PFSK-1 (cell line): ENCODE results near the gene RNF215.

Experiments
- POLR2AphosphoS5 ChIP-seq: IDR thresholded peaks from 2 replicates; pipeline ENCODE4 v1.6.1; 2012; ENCODE audit warnings: low read depth, mild to moderate bottlenecking, control low read depth, low read length, moderate library complexity
- REST ChIP-seq, 2 experiments: IDR thresholded peaks; 2 replicates each; pipeline versions ENCODE4 v1.6.1 to v1.8.0; 2011 to 2012; ENCODE audit warnings: low read depth in 2 of 2, low read length in 2 of 2, control low read depth in 1 of 2, inconsistent platforms in 1 of 2, mild to moderate bottlenecking in 1 of 2, moderate library complexity in 1 of 2; ENCODE audit not compliant: insufficient read depth in 1 of 2

GRCh38 chr22:30424534-30425326 lies 37.5 kb upstream of the RNF215 start:
- no peak for TF ChIP-seq REST (IDR thresholded peaks at IDR 0.05; ENCODE audit: insufficient read depth in 1 of 2, low read depth in 2 of 2, low read length in 2 of 2)
- TF ChIP-seq POLR2AphosphoS5, result no peak
